MV-4-11 (cell line): ENCODE data around the gene TRUB1.
"Not testable (repeated sequence)": the region's sequence is repeated elsewhere in the genome, so short reads cannot be mapped to it uniquely, and the experiment has no call there.

ENCODE experiments used
- DNase-seq: peaks from one replicate; lab custom pipeline; 2025; lab: John Stamatoyannopoulos, UW

TRUB1 gene

DNA sequence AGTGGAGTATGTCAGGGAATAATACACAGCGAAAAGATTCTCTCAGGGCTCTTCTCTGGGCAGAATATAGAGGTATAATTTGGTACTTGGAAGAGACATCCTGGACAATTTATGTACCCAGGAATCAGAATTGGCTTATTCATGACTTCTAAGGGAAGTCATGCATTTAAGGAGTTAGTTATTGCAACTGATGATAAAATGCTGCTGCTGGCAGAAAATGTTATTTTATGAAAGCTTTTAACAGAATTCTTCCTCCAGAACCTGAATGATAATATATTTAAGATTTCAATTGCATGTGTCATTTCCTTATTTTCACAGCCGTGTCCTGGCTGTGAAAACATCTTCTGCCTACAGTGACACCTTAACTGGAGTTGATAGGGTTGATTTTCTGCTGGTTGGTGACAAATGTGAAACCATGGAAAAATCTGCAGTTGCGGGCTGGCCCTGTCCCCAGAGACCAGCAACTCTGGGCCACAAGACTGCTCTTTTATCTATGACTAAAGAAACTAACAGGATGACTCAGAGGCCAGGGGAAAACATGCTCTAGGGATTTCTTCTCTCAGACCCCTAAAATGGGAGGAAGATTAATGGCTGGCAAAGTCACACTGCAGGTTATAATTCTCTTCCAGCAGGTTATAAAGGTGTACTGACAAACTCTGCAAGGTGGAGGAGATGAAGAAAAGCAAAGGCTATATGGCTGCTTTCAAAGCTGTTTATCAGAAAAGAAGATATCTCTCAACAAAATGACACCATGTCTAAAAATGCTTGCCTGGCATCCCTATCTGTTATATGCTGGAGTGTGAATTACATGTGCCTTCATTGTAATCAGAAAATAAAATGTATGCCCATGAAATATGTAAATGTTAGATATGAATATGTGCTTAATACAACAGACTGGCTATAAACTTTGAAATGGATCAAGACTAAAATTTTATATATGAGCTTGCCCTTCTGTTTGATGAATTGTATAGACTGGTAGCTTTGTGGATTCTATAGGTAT lies 12.1 kb upstream of the TRUB1 start:
- peak; percentile 47 for DNase-seq

DNA sequence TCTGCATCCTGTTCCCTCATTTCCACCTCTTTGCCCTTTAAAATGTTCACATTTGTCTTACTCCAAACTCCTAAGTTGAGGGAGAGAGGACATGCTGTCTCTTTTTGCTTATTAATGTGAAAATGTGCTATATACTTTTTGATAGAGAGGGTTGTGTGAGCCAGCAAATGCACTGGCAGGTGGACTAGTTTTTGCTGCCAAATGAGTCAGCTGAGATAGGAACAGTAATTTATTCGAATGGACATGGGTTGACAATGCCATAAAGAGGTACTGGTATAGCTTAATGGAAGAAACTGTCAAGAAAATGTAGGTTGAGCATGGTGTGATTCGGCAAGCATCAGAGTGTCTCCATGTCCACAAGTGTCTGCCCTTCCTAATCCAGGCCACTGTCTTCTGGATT lies 9.2 kb upstream of the TRUB1 start:
- no peak for DNase-seq

DNA sequence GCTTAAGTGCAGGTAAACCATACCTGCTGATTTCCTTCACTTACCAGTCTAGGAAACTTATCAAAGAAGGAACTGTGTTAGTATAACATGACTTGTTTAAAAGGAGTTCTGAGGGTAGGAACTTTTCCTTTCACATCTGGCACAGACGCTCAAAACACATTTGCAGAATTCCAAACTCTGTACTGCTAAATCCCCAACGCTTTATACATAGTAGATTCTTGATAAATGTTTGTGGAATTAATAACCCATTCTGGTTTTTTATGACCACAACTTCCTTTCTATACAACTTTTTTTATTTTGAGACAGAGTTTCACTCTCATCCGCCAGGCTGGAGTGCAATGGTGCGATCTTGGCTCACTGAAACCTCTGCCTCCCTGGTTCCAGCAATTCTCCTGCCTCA lies 7.7 kb upstream of the TRUB1 start:
- no peak for DNase-seq

- no peak for DNase-seq
These were observed 6.8 kb upstream of the TRUB1 start for GRCh38 chr10:114931072-114931679.

DNA sequence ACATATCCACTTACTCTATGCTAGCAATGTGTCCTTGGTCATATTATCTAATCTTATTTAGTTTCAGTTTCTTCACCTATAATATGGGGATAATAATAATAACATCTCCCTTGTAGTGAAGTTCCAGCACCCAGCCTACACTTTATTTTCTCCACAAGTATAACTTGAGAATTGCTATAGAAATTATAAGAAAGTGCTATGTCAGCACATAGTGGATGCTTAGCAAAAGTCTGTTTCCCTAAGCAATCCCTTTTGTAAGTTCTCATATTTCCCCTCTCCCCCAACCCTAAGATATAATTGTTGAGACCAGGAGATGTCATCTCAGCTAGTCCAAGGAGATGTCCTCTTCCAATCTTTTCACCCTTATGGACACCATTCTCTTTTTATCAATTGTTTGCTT lies 5.8 kb upstream of the TRUB1 start:
- no peak for DNase-seq

DNA sequence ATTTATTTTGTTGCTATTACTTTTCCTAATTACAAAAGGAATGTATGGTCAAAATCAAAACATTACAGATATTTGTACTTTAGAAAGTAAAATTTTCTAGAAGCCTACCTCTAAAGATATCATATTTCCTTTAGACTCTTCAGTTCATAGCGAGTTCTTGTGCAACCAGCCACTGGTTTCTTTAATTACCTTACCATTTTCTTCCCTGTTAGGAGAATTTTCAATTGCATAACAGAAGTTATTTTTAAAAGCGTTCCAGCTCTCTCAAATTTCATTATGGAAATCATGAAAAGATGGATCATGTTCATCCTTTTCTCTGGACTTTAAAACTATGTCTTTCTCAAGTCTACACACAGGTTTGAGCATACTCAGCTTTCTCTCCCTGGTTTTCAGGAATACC lies 5.0 kb upstream of the TRUB1 start:
- no peak for DNase-seq

GRCh38 chr10:114933588-114933987 lies 4.4 kb upstream of the TRUB1 start:
- DNase-seq = no peak

DNA sequence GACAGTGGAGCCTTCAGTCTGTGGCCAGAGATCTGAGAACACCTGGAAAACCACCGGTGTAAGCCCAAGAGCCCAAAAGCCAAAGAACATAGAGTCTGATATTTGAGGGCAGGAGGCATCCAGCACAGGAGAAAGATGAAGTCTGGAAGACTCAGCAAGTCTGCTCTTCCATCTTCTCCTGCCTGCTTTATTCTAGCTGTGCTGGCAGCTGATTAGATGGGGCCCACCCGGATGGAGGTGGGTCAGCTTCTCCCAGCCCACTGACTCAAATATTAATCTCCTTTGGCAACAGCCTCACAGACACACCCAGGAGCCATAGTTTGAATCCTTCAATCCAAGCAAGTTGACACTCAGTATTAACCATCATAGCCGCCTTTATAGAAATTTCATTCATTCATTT lies 4.0 kb upstream of the TRUB1 start:
- not testable (repeated sequence) for DNase-seq

- no peak for DNase-seq
These were observed 830 bp downstream of the TRUB1 start for GRCh38 chr10:114938856-114939193.

- no peak for DNase-seq
These were observed 2.7 kb downstream of the TRUB1 start for GRCh38 chr10:114940735-114941134.

- no peak for DNase-seq
These were observed 5.0 kb downstream of the TRUB1 start for GRCh38 chr10:114943000-114943399.

GRCh38 chr10:114953047-114953446 lies 15.1 kb downstream of the TRUB1 start:
- no peak for DNase-seq

GRCh38 chr10:114955984-114956383 lies 18.0 kb downstream of the TRUB1 start:
- DNase-seq = no peak

GRCh38 chr10:114956466-114956865 lies 18.5 kb downstream of the TRUB1 start:
- no peak for DNase-seq

DNA sequence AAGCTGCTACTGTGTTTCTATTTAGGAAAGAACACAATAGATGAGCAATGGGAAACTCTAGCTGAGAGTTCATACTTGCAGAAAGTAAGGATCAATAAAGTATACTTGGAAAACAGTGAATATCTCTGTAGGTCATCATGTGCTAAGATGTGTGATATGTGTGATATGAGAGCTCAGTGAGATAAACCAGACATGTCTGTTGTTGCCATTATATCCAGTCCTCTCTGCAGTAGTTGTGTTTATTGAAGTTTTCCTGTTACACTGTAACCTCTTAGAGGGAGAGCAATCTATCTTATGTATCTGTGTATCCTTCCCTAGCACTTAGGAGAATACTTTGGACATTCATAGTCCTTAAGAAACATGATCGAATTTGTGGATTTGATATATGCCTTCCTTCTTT lies 19.1 kb downstream of the TRUB1 start:
- no peak for DNase-seq

DNA sequence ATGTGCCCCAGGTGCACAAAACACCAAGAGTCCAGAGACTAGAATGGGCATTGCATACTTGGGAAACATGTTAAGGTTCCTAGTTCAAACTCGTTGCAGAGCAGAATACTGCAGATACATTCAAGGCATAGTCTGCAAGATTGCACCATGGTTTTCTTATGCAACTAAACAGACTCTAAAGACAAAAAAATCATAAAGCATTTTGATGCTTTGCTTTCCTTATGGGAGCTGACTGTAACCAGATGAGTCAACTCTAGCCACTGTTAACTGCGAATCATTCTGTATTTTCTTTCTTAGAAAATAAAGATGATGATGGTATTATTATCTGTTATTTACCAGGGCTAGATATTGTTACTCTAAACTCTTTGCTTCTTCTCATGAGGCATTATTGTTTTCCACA lies 19.7 kb downstream of the TRUB1 start:
- peak; percentile 31 for DNase-seq

- no peak for DNase-seq
These were observed 24.4 kb downstream of the TRUB1 start for GRCh38 chr10:114962441-114962840.

- DNase-seq = no peak
These were observed 25.9 kb downstream of the TRUB1 start for GRCh38 chr10:114963908-114964307.

DNA sequence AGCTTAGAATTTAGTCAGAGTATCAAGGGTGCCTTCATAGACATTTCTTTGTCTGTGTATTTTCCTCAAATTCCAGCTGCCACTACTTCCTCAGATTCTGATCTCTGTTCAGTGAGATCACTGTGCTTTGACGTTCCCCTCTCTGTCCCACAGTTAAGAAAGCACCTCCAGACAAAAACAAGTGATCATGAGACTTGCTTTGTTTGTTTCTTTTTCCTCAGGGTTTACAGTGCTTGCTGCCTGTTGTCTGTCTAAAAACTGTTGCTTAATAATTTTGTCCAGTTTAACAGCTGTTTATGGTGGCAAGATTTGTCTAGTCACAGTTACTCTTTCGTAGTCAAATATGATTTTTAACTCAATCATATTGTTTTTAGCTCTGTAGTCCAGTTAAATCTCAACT lies 29.1 kb downstream of the TRUB1 start:
- DNase-seq = peak; percentile 2

DNA sequence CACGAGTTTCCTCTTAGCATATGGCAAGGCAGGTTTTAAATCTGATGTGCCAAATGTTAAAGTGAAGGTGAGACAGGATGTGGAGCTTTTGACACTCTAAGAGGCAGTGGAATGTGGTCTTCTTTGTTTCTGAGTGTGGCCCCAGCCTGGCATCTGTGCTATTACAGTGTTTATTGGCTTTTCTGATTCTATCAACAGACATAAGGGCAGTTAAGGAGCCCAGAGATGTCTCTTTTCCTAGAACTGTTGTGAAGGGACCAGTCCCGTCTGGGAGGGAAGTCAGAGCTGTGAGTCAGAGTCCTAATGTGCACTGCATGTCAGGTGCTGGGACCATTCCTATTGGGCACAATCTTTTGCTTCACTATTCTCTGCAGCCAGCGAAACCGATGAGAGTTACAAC lies 32.5 kb downstream of the TRUB1 start:
- no peak for DNase-seq

DNA sequence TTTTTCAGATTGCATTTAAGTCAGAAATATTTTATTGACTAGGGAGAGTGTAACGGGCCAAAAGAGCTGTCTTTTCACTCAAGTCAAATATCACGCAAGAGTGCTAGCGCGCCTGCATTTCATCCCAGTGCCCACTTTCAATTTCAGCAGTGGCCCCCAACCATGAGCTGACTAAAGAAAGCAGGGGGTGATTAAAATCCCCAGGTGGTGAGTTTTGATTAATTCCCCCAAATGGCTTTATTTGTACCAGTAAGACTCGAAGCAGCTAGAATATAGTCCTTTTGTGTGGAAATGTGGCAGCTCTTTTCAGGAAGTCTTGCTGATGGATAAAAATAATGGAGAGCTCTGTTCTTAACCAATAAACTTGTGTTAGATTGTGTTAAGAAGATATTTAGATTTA lies 35.3 kb downstream of the TRUB1 start:
- no peak for DNase-seq

GRCh38 chr10:114973997-114974396 lies 36.0 kb downstream of the TRUB1 start:
- no peak for DNase-seq

- no peak for DNase-seq
These were observed 36.6 kb downstream of the TRUB1 start for GRCh38 chr10:114974625-114975024.

GRCh38 chr10:114975091-114975490 lies 37.1 kb downstream of the TRUB1 start:
- no peak for DNase-seq
